Transverse colon (tissue), 4 donors: ENCODE data around the gene DMRT1. TPM values are rescaled to one million over a fixed set of nuclear protein-coding genes. Genes with fewer than 3 reads are reported as not detected.

Experiments used
- DNase-seq: peaks from one replicate; pipeline ENCODE4 v3.0.0-alpha.2; 2019
- H3K27ac ChIP-seq, 4 donors: fragments of 200-600 bp; sonication (generic); 2 replicates each; pipeline ENCODE4 v1.5.1; 2016 to 2018; ENCODE audit warnings: inconsistent platforms in 4 of 4
- H3K27me3 ChIP-seq: fragments of 200-600 bp; sonication (generic); 2 replicates; pipeline ENCODE4 v1.5.1; 2017; ENCODE audit warnings: inconsistent platforms
- H3K36me3 ChIP-seq, 4 donors: fragments of 200-600 bp; sonication (generic); 2 replicates each; pipeline ENCODE4 v1.5.1; 2017 to 2019; ENCODE audit warnings: inconsistent platforms in 4 of 4
- H3K4me1 ChIP-seq, 4 donors: fragments of 200-600 bp; sonication (generic); 2 replicates each; pipeline ENCODE4 v1.5.1; 2017 to 2020; ENCODE audit warnings: inconsistent platforms in 4 of 4
- H3K4me3 ChIP-seq, 4 donors: fragments of 200-600 bp; sonication (generic); 1 replicate in 1 of 4; 2 replicates in 3 of 4; pipeline versions ENCODE4 v1.5.1 to v1.6.1; 2017 to 2019; ENCODE audit warnings: inconsistent platforms in 4 of 4
- H3K9me3 ChIP-seq, 2 donors: fragments of 200-600 bp; sonication (generic); 2 replicates each; pipeline ENCODE4 v1.5.1; 2017 to 2019; ENCODE audit warnings: inconsistent platforms in 2 of 2
- CTCF ChIP-seq, 5 experiments: fragments of 200-600 bp in 3 of 5; fragments of 450-650 bp in 2 of 5; sonication (generic) in 3 of 5; IDR thresholded peaks; 1 replicate in 2 of 5; 2 replicates in 3 of 5; pipeline ENCODE4 v1.5.1; 2016 to 2017; ENCODE audit warnings: antibody characterized with exemption in 5 of 5, inconsistent platforms in 3 of 5, mild to moderate bottlenecking in 2 of 5, moderate library complexity in 1 of 5
- EP300 ChIP-seq: sonication (generic); formaldehyde crosslinking; IDR thresholded peaks from one replicate; pipeline ENCODE4 v1.6.1; 2017; ENCODE audit warnings: antibody characterized with exemption, low read depth
- POLR2A ChIP-seq: fragments of 450-650 bp; IDR thresholded peaks from one replicate; pipeline ENCODE4 v1.6.1; 2016; ENCODE audit warnings: antibody characterized with exemption, mild to moderate bottlenecking, moderate library complexity
- POLR2AphosphoS5 ChIP-seq, 3 donors: sonication (generic); formaldehyde crosslinking; IDR thresholded peaks; one replicate each; pipeline ENCODE4 v1.6.1; 2016; ENCODE audit warnings: antibody characterized with exemption in 3 of 3
- WGBS, 2 donors: methylation state at CpG; one replicate each; pipeline ENCODE4 v1.1.5; 2018; ENCODE audit warnings: low coverage in 1 of 2; 5-methylcytosine and 5-hydroxymethylcytosine counted together
- in situ Hi-C, 4 donors: fragments of 200-750 bp; cut with MboI; loops; one replicate each; pipeline versions ENCODE4 v1.15.0 to v1.15.1; 2017; ENCODE audit warnings: low sequenced_read_pairs in 3 of 4, low pct_ligation_motif_present in 1 of 4, low pct_unique_long_range_greater_than_20kb in 1 of 4
- intact Hi-C: fragments of 100-400 bp; cut with DNase I; formaldehyde crosslinking; loops from one replicate; pipeline ENCODE4 v1.15.1; 2023; ENCODE audit warnings: low total_unique reads
- total RNA-seq, 4 donors: library from RNA; depleted of rRNA; stranded (reverse); fragments of >200 nt; gene quantifications; one replicate each; pipeline ENCODE4 v1.1.0, GENCODE V29; 2016

The DMRT1 gene
- total RNA-seq, 4 donors from 2014 or later, result not detected

- Histone ChIP-seq H3K4me1 (no peaks in the 10 kb centered on the region), H3K27ac (no peak overlapping the region), H3K27me3 (peaks cover 32% of the 10 kb centered on the region), H3K36me3 (no peaks in the 10 kb centered on the region), H3K4me3 (no peak overlapping the region), H3K9me3 (no peaks in the 10 kb centered on the region)
- in situ Hi-C loops, result no loop called here
- intact Hi-C loops, result no loop called here
- TF ChIP-seq POLR2AphosphoS5 (IDR thresholded peaks at IDR 0.05) (no peak), POLR2A (no peak), CTCF (IDR thresholded peaks at IDR 0.05) (no peak), EP300 (no peak)
- WGBS, 2 donors, result 75% methylated on average over 7 of the region's 7 CpGs; no CpG with 5 or more reads in 1 of the 2 donors
- DNase-seq, result no peak
Measured at GRCh38 chr9:922731-923130, 81.2 kb downstream of the DMRT1 start.

GRCh38 chr9:926976-927375 is 85.5 kb downstream of the DMRT1 start:
- intact Hi-C loops (no loop called here), in situ Hi-C loops (no loop called here)
- no peaks in the 10 kb centered on the region for H3K9me3 ChIP-seq
- no peak overlapping the region for H3K4me3 ChIP-seq
- no peak overlapping the region for H3K27ac ChIP-seq
- 60 to 83% methylated on average over 4 to 8 of the region's 8 CpGs for WGBS, 2 donors
- no peak for DNase-seq
- no peaks in the 10 kb centered on the region for H3K36me3 ChIP-seq
- TF ChIP-seq POLR2A (no peak), POLR2AphosphoS5 (IDR thresholded peaks at IDR 0.05) (no peak)
- peaks cover 32% of the 10 kb centered on the region for H3K27me3 ChIP-seq
- H3K4me1 ChIP-seq, result no peaks in the 10 kb centered on the region

GRCh38 chr9:928363-929042 is 87.0 kb downstream of the DMRT1 start:
- Histone ChIP-seq H3K27me3 (peaks cover 42% of the 10 kb centered on the region), H3K4me1 (no peaks in the 10 kb centered on the region), H3K36me3 (no peaks in the 10 kb centered on the region), H3K9me3 (no peaks in the 10 kb centered on the region), H3K27ac (no peak overlapping the region), H3K4me3 (no peak overlapping the region)
- in situ Hi-C loops, result no loop called here
- peak in 3 of 5 experiments; percentile 36 to 40 (median 39) for TF ChIP-seq CTCF (IDR thresholded peaks at IDR 0.05)
- TF ChIP-seq POLR2A, result no peak
- DNase-seq, result peak; percentile 8
- intact Hi-C loops, result no loop called here
- 61 to 83% methylated on average over 3 to 6 of the region's 6 CpGs for WGBS, 2 donors

GRCh38 chr9:929719-930118 is 88.2 kb downstream of the DMRT1 start:
- Histone ChIP-seq H3K4me3 (no peak overlapping the region), H3K27ac (no peak overlapping the region), H3K9me3 (no peaks in the 10 kb centered on the region), H3K27me3 (peaks cover 54% of the 10 kb centered on the region), H3K36me3 (no peaks in the 10 kb centered on the region), H3K4me1 (no peaks in the 10 kb centered on the region)
- intact Hi-C loops (no loop called here), in situ Hi-C loops (no loop called here)
- 72 to 73% methylated on average over 3 to 4 of the region's 4 CpGs for WGBS, 2 donors
- DNase-seq, result no peak
- TF ChIP-seq POLR2A, result no peak
- TF ChIP-seq POLR2AphosphoS5 (IDR thresholded peaks at IDR 0.05), result no peak
- no peak for TF ChIP-seq CTCF (IDR thresholded peaks at IDR 0.05)
- TF ChIP-seq EP300, result no peak

GRCh38 chr9:933356-933755 is 91.9 kb downstream of the DMRT1 start:
- no peaks in the 10 kb centered on the region for H3K36me3 ChIP-seq
- DNase-seq, result no peak
- intact Hi-C loops (no loop called here), in situ Hi-C loops (no loop called here)
- peaks cover 3 to 9% of the 10 kb centered on the region in 2 donors for H3K9me3 ChIP-seq
- no peak overlapping the region for H3K4me3 ChIP-seq
- H3K27ac ChIP-seq, result no peak overlapping the region
- WGBS, 2 donors, result 80 to 82% methylated on average over 1 to 4 of the region's 4 CpGs
- H3K4me1 ChIP-seq, result no peaks in the 10 kb centered on the region
- H3K27me3 ChIP-seq, result peaks cover 79% of the 10 kb centered on the region
- TF ChIP-seq CTCF (IDR thresholded peaks at IDR 0.05) (no peak), POLR2AphosphoS5 (IDR thresholded peaks at IDR 0.05) (no peak), POLR2A (no peak), EP300 (no peak)
